ENCODE measurements around the gene NR6A1. TPM values are rescaled to one million over a fixed set of nuclear protein-coding genes. Genes with fewer than 3 reads are reported as not detected.

Gene NR6A1
- polyA plus RNA-seq, 2 of the 4 experiments (the other 2 are of a cell fraction): 1.7 to 3.3 TPM

- WGBS (ENCODE audit: missing lambda C conversion rate): 35% methylated on average over 3 of the region's 3 CpGs
These were observed 76.5 kb downstream of the NR6A1 start for GRCh38 chr9:124694414-124695279.

GRCh38 chr9:124693403-124693802 lies 77.7 kb downstream of the NR6A1 start:
- H3K4me2 ChIP-seq: no peak overlapping the region
- POLR2A ChIA-PET: no interaction called here
- 97% methylated on average over 3 of the region's 3 CpGs for WGBS (ENCODE audit: missing lambda C conversion rate)
- FAIRE-seq: no peak
- no peak for DNase-seq (ENCODE audit: low read depth in 1 of 2, low spot score in 1 of 2)
- H3K4me3 ChIP-seq: no peak overlapping the region
- no peak for TF ChIP-seq HOXB5 (CRISPR knock-in tag; IDR thresholded peaks at IDR 0.05)
- no peak for TF ChIP-seq POLR2AphosphoS2 (conservative IDR thresholded peaks at IDR 0.05; ENCODE audit: low read length)
- no peak for TF ChIP-seq HOXB13 (CRISPR knock-in tag; IDR thresholded peaks at IDR 0.05; ENCODE audit: low read depth)
- TF ChIP-seq CEBPB (IDR thresholded peaks at IDR 0.05): no peak
- H3K9me3 ChIP-seq: no peaks in the 10 kb centered on the region
- H3K4me1 ChIP-seq: peaks cover 41% of the 10 kb centered on the region
- no peak overlapping the region for H3K27ac ChIP-seq
- CTCF ChIA-PET: interaction anchor here (0.8 to 2.7 kb wide), 6 partner anchors 11 to 142 kb away, joined by 3 to 12 read pairs (median 4); no protein-coding TSS in a partner anchor
- ATAC-seq: no peak

More at GRCh38 chr9:124694414-124695279, 76.5 kb downstream of the NR6A1 start:
- Histone ChIP-seq H3K27ac (peak overlapping the region; percentile 43 to 78; a peak in 4 of 6 replicates), H3K4me1 (peaks cover 51% of the 10 kb centered on the region), H3K9me3 (no peaks in the 10 kb centered on the region), H3K4me3 (no peak overlapping the region), H3K4me2 (peak overlapping the region; percentile 66)
- ChIA-PET POLR2A (interaction anchor here (0.5 kb wide), 1 partner anchor 62 kb away, joined by 3 read pairs; no protein-coding TSS in a partner anchor), CTCF (interaction anchor here (0.7 to 2.7 kb wide), 3 partner anchors 17 to 77 kb away, joined by 4 to 12 read pairs (median 11); no protein-coding TSS in a partner anchor)
- no peak for FAIRE-seq
- no peak for ATAC-seq
- TF ChIP-seq ELK1 (IDR thresholded peaks at IDR 0.05; ENCODE audit: low read depth, low read length) (no peak), CEBPB (IDR thresholded peaks at IDR 0.05) (0 out of 4 replicates have a peak, but pooled peaks of 1 of the 2 experiments have one; percentile 15), NFE2L2 (conservative IDR thresholded peaks at IDR 0.05; ENCODE audit: low read length) (no peak), TFCP2L1 (CRISPR knock-in tag; IDR thresholded peaks at IDR 0.05) (no peak)
- no peak for DNase-seq (ENCODE audit: low read depth in 1 of 2, low spot score in 1 of 2)

GRCh38 chr9:124688238-124688904 lies 82.7 kb downstream of the NR6A1 start:
- H3K27ac ChIP-seq: no peak overlapping the region
- H3K4me2 ChIP-seq: no peak overlapping the region
- DNase-seq (ENCODE audit: low read depth in 1 of 2, low spot score in 1 of 2): no peak
- 96% methylated on average over 6 of the region's 6 CpGs for WGBS (ENCODE audit: missing lambda C conversion rate)
- POLR2A ChIA-PET: no interaction called here
- no peak overlapping the region for H3K4me3 ChIP-seq
- CTCF ChIA-PET: interaction anchor here (1.0 to 2.7 kb wide), 4 partner anchors 19 to 136 kb away, joined by 3 to 9 read pairs (median 6); no protein-coding TSS in a partner anchor
- ATAC-seq: no peak
- H3K9me3 ChIP-seq: no peaks in the 10 kb centered on the region
- FAIRE-seq: no peak
- no peaks in the 10 kb centered on the region for H3K4me1 ChIP-seq
- TF ChIP-seq TFCP2L1 (CRISPR knock-in tag; IDR thresholded peaks at IDR 0.05) (no peak), HOXB5 (CRISPR knock-in tag; IDR thresholded peaks at IDR 0.05) (no peak), MAX (IDR thresholded peaks at IDR 0.05) (no peak), RFX5 (IDR thresholded peaks at IDR 0.05) (no peak), ELK1 (IDR thresholded peaks at IDR 0.05; ENCODE audit: low read depth, low read length) (no peak), CEBPB (IDR thresholded peaks at IDR 0.05) (no peak), CHD4 (IDR thresholded peaks at IDR 0.05; ENCODE audit: borderline replicate concordance) (no peak), SMC3 (IDR thresholded peaks at IDR 0.05) (no peak), FOXS1 (CRISPR knock-in tag; IDR thresholded peaks at IDR 0.05) (no peak), CBX8 (IDR thresholded peaks at IDR 0.05) (no peak), EP300 (IDR thresholded peaks at IDR 0.05) (no peak), PHF8 (IDR thresholded peaks at IDR 0.05; ENCODE audit: borderline replicate concordance, low read depth) (no peak), ATOH8 (CRISPR knock-in tag; IDR thresholded peaks at IDR 0.05; ENCODE audit: low read depth) (no peak), MYC (IDR thresholded peaks at IDR 0.05; ENCODE audit: borderline replicate concordance, low read length) (no peak), SREBF2 (IDR thresholded peaks at IDR 0.05) (no peak), BHLHE40 (IDR thresholded peaks at IDR 0.05; ENCODE audit: low read depth, low read length) (no peak), POLR2AphosphoS2 (conservative IDR thresholded peaks at IDR 0.05; ENCODE audit: low read length) (no peak), NPAS2 (CRISPR knock-in tag; IDR thresholded peaks at IDR 0.05; ENCODE audit: borderline replicate concordance) (no peak), ESRRA (IDR thresholded peaks at IDR 0.05; ENCODE audit: borderline replicate concordance, low read length) (no peak), RAD21 (conservative IDR thresholded peaks at IDR 0.05 in 1 of 2, IDR thresholded peaks at IDR 0.05 in 1 of 2) (no peak)

Measured in A549 (cell line).